HG02678 (cell line): ENCODE data around the gene HELB.

Source experiments
- ATAC-seq: cut with Tn5 transposase; IDR thresholded peaks from one replicate; pipeline ENCODE4 v1.9.1; 2021; ENCODE audit warnings: mild to moderate bottlenecking, moderate library complexity; ENCODE audit not compliant: unreplicated experiment

Gene HELB

DNA sequence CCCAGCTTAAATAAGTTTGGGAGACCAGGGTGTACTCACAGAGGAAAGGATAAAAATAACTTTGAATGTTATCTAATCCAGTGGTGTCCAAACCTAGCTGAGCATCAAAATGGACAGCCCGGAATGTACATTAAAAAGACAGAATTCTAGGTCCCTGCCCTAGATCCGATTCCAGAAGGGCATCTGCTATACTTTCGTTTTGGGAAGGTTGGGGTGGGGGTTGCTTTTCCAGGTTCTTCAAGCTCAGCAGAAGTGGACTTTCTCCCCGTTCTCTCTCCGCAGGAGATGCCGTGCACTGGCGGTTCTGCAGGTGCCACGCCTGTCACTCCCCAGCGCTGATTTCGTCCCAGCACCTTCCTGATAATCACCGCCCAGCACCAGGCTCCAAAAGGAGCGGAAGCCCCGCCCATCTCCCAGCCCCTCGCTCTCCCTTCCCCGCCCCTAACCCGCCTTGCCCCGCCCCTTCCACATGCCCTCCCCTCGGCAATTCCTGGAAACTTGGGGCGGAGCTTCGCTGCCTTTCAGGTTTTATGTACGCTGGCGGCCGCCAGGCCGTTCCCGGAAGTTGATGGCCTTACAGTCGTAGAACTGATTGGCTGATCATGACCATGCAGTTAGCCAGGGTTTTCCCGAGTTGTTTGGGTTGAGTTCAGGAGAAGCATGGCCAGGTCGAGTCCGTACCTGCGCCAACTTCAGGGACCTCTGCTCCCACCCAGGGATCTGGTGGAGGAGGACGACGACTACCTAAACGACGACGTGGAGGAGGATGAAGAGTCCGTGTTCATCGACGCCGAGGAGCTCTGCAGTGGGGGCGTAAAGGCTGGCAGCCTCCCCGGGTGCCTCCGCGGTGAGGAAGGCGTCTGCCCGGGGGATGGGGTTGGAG, at the start of gene HELB:
Gene HELB (plus strand): TSS at position 550 of the 883 bp plus-strand sequence. CDS start 111 bp downstream, at position 661.
- peak; percentile 90 for ATAC-seq

DNA sequence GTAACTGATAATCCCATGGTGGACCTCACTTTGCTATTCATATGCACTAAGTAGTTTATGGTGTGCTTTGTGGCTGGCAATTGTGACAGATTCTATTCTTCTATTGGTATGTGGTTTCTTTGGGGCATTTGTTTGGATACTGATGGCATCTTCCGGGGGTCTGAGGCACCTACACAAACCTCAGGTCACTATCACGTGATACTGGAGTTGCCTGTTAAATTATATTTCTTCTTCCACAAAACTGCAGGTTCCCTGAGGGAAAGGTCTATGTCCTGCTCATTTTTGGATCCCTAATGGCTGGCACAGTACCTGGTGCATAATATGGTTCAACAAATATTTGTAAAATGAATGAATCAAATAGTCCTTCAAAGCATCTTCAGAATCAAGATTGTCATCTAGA, 49.5 kb upstream of the HELB start:
- ATAC-seq: no peak

DNA sequence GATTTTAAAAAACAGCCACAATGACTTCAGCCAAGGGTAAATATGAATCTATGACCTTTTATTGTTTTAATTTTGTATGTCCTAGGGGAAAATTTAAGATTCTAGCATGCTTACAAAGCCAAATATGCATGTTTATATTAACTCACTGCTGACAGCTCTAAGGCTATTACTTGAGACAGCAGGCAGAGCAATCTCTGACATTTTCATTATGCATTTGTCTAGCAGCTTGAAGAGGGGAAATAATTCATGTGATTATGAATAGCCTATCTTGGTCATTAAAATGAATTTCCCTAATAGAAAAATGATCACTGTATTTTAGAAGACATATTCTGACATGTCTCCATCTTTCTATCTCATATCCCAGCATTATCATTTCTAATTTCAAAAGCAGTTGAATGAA, 46.6 kb upstream of the HELB start:
- no peak for ATAC-seq

DNA sequence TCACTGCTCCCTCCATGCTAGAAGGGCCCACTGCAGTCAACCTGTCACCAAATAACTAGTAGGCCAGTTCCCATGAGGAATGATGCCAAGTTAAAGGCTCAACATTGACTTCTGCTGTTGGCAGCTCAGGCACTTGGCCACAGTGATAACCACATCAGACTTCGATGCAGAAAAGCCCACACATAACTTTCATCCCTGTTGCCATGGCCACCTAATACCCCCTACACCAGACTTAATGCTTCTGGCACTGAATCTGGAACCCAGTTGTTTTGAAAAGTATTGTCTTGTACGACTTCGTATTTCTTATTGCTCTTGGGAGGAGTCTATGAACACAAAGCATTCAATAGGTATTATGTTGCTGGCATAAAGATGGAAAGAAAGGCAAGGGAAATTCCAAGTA, 44.3 kb upstream of the HELB start:
- no peak for ATAC-seq

DNA sequence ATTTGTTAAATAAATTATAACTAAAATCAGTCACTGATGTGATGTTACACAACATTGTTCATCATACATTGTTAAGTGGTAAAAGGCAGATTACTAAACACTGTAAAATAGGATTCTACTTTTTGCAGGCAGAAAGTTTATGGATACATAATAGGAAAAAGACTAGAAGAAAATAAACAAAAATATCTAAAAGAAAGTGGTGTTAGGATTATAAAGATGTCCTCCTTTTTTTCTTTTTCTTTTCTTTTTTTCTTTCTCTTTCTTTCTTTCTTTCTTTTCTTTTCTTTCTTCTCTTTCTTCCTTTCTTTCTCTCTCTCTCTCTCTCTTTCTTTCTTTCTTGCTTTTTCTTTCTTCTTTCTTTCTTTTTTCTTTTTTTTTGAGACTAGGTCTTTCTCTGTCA, 39.6 kb upstream of the HELB start:
- no peak for ATAC-seq

DNA sequence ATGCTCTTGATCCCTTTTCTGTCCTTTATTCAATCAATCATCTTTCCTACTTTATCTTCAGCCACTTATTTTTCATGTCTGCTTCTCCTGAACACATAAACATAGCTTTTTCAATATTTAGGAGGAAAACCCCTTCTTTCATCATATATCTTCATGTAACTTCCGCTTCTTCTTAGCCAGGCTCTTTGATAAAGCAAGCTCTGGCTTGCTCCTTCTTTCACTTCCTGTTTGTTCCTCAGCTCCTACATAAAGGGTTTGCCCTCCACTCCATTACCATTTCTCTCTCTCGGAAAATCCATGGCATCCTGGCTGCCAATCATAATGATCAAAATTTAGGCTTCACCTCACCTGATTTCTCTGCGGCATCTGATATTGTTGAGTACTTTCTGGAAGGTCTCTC, 33.7 kb upstream of the HELB start:
- ATAC-seq: no peak

DNA sequence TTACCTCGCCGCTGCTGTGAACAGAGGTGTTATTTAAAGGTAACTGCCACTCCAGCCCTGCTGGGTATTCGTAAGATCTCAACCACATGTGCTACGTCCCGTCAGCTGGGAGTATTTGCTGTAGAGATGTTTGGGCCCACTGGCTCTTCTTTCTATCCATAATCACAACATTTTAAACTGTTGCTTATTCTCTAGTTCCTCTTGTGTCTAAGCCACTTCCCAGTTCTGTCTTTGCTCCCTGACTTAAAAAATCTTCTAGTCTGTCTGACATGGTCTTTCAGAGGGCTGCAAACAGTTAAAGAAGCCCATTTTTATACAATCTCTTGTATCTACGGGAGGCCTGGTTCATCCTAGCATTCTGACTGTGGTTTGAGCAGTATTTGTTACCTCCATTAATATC, 33.2 kb upstream of the HELB start:
- no peak for ATAC-seq

DNA sequence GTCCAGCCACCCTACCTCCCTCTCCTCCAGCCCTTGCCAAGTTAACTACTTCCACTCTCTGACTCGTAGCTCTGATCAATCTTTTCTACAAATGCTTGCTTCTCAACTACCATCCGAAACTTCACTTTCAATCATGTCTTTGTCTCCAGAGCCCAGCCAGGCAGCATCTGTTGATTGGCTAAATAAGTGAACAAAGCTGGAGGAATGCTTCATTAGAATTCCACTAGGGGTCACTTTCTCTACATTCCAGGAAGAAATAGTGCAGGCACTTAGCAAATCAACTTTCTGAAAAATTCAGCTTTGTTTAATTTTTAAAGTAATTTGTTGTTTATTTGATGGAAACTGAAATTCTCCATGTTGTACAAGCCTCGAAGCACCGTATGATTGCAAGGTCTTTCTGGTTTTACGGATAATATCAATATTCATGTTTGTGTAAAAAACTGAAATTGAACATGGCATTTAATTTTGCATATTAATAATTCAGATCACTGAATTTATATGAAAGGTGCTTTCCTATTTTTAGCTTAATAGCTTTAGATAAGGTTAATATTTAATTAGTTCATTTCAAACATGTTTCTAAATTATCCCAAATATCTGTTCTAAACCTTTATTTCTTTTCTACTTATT, 32.4 kb upstream of the HELB start:
- peak; percentile 57 for ATAC-seq

DNA sequence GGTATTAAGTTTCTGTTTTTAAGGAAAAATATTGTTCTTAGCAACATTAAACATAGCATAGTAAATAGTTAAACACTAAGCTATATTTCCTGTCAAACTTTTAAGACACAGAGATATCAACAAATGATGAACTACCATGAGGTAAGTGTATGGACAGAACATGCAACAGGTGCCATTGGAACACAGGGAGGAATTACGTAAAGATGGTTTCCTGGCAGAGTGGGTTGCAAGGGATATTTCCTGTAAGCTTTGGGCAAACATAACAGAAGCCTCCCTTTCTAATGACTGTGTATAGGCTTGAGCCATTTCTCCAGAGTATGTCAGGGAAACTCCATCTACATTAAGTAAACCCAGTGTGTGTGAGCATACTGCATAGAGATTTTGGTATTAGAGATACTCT, 31.7 kb upstream of the HELB start:
- ATAC-seq: no peak

DNA sequence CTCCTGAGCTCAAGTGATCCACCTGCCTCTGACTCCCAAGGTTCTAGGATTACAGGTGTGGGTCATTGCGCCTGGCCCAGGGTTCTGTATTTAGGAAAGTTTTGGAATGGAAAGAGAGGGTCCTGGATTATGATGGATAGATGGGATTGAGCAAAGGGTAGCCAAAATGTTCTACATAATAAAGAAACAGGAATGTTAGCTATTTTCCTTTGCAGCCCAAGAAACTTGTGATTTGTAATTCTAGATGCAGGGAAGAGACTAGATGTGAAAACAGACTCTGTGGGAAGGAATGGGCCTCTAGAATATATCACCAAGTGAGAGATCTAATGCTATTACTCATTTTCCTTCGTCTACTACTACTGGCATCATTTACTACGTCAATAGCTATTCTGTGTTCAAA, 29.6 kb upstream of the HELB start:
- ATAC-seq: no peak

DNA sequence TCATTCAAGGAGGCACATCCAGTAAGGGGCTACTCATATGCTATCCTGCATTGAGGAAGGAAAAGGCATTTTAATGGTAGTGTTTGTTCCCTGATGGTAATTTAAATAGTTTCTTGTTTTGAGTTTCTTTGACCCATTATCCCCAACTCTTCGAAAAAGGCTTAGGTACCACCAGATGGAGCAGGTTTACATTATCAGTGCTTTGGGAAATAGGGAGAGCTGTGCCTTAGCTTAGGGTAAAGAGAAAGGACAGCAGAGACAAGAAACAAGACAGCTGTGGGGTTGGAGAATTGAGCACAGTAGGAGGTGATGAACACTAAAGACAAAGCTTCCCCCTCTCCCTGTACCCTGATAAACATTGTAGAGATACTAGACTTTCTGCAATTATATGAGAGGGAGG, 29.1 kb upstream of the HELB start:
- no peak for ATAC-seq

DNA sequence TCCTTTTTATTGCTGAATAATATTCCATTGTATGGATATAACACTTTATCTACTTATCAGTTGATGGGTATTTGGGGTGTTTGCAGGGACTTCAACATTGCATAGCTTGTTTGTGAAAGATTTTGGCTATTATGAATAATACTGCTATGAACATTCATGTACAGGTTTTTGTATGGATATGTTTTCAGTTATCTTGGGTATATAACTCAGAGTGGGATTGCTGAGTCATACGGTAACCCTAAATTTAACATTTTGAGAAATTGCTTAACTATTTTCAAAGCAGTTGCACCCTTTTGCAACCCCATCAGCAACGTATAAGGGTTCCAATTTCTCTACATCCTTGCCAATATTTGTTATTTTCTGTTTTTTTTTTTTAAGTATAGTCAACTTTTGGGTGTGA, 27.3 kb upstream of the HELB start:
- ATAC-seq: no peak

DNA sequence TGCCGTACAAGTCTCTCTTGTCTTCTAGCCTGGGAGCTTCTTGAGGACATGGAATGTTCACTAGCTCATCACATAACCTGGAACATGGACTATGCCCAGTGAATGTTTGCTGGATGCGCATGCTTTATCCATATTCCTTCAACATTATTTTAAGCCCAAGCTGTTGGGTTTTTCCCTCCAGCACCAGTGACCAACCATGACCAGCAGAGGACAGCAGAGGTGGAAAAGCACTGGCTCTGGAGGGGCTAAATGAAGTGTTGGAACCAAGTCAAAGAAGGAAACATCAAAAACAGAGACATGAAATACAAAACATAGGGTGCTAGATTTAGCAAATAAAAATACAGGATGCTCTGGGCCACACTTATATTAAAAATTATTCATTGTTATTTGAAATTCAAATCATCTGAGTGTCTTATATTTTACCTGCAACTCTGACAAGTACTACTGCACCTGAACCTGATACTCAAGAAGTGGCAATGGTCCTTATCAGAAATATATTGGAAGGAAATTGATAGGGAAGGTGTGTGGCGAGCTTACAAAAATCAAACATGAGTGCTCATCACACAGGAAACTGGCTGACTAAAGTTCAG, 23.1 kb upstream of the HELB start:
- no peak for ATAC-seq

DNA sequence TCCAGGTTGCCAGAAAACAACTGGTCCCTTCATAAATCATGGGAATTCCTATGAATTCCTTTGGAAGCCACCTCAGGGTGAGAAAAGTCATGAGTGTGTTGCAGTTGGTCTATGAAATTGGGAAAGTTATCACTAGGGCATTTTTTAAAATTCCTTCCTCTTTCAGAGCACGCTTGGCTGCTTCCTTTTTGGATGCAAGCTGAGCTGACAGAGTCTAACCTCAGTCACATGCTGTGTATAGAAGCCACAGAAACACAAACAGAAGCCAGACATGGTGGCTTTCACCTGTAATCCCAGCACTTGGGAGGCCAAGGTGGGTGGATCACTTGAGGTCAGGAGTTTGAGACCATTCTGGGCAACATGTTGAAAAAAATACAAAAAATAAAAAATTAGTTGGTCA, 21.7 kb upstream of the HELB start:
- ATAC-seq: no peak

DNA sequence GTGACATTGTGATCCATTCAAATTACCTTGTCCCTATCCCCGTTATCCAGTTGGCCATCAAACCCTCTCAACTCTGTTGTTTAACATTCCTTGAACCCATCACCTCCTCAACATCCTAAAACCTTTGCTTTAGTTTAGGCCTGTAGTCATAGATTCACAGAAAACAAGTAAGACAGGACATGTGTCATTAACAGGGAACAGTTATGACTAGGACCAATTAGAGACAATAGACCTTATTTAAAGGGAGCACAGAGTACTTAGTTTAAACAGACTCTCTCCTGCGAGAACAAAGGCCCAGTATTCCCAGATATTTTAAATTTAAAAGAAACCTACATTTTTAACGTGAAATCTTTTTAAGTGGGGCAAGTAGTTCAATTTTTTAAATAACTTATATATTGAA, 20.0 kb upstream of the HELB start:
- ATAC-seq: no peak

DNA sequence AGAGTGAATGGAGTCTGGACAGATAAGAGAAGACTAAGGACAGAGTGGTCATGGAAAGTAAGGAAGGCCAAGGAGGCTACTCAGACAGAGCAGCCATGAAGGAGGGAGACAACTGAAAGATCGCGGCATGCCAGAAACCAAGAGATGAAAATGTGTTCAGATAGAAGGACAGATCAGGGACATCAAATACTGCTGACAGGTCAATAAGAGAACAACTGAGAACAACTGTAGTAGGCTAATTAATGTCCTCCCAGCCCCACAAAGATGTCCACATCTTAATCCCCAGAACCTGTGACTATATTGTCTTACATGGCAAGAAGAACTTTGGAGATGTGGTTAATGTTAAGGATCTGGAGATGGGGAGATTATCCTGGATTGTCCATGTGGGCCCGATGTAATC, 15.0 kb upstream of the HELB start:
- no peak for ATAC-seq

DNA sequence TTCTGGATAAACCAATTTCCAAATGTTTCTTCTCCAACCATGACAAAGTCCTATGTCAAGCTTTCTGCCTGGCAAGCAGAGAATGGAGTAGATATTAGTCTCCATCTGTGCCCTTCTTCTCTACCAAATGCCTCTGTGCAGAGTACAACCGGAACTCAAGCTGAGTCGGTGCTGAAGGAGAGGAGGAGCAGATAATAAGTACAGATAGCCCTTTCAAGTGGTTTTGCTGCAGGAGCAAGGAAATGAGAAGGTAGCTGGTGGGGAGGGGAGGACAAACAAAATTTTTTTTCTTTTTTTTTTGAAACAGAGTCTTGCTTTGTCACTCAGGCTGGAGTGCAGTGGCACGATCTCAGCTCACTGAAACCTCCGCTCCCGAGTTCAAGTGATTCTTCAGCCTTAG, 14.2 kb upstream of the HELB start:
- no peak for ATAC-seq

DNA sequence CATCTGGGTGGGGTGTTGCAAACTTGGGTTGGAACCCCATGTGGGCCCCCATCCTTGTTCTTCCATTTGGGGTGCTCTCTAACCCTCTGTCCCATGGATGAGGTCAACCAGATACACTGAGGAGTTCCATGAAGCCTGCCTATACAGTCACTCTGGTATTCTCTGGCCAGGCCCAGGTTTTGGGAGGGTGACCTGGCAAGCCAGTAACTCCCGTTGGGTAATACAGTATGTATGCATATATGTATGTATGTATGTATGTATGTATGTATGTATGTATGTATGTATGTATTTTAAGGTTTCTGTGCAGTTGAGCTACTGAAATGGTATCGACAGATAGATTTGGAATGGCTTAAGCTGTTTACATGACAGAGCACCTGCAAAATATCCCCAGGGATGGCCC, 12.8 kb upstream of the HELB start:
- no peak for ATAC-seq

DNA sequence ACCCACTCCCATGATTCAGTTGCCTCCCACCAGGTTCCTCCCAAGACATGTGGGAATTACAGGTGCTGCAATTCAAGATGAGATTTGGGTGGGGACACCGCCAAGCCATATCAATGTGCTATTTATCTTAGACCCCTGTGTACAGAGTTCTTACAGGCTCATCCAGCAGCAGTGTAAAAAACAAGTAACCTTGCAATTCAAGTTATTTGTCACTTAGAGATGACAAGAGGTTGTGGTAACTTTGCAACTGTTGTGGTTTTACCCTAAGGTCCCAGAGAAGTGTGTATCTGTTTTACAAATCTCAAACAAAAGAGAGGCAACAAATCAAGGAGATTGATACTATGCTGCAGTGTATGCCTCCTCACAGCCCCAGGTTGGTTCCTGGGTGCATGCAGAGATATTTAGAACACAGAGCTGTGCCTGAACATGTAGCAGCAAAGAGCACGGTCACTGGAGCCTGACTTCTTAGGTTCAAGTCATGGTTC, 11.5 kb upstream of the HELB start:
- no peak for ATAC-seq

DNA sequence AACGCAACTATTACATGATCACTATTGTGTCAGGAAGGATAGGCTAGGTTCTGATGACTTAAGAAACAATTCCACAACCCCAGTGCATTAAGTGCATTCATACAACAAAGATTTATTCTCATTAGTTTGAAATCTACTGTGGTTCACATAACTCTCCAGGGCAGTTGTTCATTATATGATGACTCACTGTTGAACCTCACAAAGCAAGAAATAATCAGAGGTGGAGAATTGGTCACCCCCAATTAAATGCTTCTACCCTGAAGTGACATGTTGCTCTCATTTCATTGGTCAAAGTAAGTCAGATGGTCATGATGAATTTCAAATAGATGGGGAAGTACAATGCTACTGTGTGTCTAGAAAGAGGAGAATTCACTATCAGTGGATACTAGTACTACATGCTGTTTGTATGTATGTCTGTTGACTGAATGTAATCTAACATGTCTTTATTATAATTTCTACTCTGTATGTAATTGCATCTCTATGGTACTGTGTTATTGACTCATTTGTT, 6.1 kb upstream of the HELB start:
- ATAC-seq: no peak

DNA sequence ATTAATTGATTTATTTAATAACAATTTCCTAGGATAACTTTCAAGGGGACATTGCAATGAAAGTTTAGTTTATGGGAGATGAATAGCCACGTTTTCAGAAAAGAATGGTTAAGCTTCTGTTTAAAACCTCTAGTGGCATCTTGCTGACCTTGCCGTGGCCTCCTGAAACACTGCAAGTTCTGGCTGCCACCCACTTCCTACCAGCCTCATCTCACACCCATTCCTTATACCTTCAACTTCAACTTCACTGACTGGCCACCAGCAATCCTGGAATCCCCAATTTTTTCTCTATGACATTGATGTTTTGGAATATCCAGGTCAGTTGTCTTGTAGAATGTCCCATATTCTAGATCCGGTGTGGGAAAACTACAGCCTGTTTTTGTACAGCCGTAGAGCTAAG, 5.2 kb upstream of the HELB start:
- ATAC-seq: no peak

DNA sequence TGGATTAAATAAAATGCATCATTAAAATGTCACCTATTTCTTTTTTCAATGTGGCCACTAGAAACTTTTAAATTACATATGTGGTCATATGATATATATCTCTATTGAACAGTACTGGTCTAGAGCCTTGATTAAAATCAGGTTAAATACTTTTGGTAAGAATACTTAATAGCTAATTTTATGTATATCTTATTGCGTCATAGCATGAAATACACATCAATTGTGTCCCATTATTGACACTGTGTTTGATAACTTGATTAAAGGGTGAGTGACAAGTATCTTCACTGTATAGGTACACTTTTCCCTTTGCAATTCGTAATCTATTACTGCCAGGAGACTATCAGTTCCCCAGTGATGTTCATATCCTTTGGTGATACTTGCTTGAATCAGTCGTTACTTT, 4.4 kb upstream of the HELB start:
- ATAC-seq: no peak
